Body of pancreas (tissue), 4 donors: ENCODE measurements around the gene NIPAL3. TPM values are rescaled to one million over a fixed set of nuclear protein-coding genes. Genes with fewer than 3 reads are reported as not detected.
"Not testable (repeated sequence)": the region's sequence is repeated elsewhere in the genome, so short reads cannot be mapped to it uniquely, and the experiment has no call there.

ENCODE experiments used
- ATAC-seq: fragments of 150-250 bp; one replicate; pipeline ENCODE4 v1.9.1; 2016
- DNase-seq, 4 donors: peaks; one replicate each; pipeline ENCODE4 v3.0.0-alpha.2; 2019
- H3K27ac ChIP-seq, 4 donors: fragments of 200-600 bp; sonication (generic); 1 replicate in 3 of 4; 2 replicates in 1 of 4; pipeline versions ENCODE4 v1.5.1 to v1.6.1; 2016 to 2019; ENCODE audit warnings: mild to moderate bottlenecking in 1 of 4, mixed read lengths in 1 of 4, moderate library complexity in 1 of 4
- H3K27me3 ChIP-seq, 2 donors: fragments of 200-600 bp; sonication (generic); one replicate each; pipeline ENCODE4 v1.6.0; 2016; ENCODE audit warnings: mild to moderate bottlenecking in 1 of 2
- H3K36me3 ChIP-seq, 2 donors: fragments of 200-600 bp; sonication (generic); replicated peaks in 1 of 2; 2 replicates each; pipeline ENCODE4 v1.5.1; 2016; ENCODE audit warnings: low read depth in 2 of 2; ENCODE audit not compliant: insufficient read depth in 1 of 2
- H3K4me1 ChIP-seq: fragments of 200-600 bp; sonication (generic); one replicate; pipeline ENCODE4 v1.6.0; 2016
- H3K4me3 ChIP-seq, 2 donors: fragments of 200-600 bp; sonication (generic); 1 replicate in 1 of 2; 2 replicates in 1 of 2; pipeline ENCODE4 v1.5.1; 2016 to 2019
- H3K9me3 ChIP-seq, 3 donors: fragments of 200-600 bp; sonication (generic); 1 replicate in 2 of 3; 2 replicates in 1 of 3; pipeline ENCODE4 v1.5.1; 2016
- POLR2A ChIP-seq, 3 donors: fragments of 450-650 bp; IDR thresholded peaks; one replicate each; pipeline ENCODE4 v1.6.1; 2016; ENCODE audit warnings: antibody characterized with exemption in 3 of 3, mild to moderate bottlenecking in 2 of 3
- WGBS, 2 donors: methylation state at CpG; one replicate each; pipeline ENCODE4 v1.1.5; 2017; 5-methylcytosine and 5-hydroxymethylcytosine counted together
- intact Hi-C: fragments of 100-400 bp; cut with DNase I; formaldehyde crosslinking; loops from one replicate; pipeline ENCODE4 v1.15.1; 2023
- total RNA-seq, 2 donors: library from RNA; depleted of rRNA; stranded (reverse); fragments of >200 nt; gene quantifications; one replicate each; pipeline ENCODE4 v1.1.0, GENCODE V29; 2016
- TF ChIP-seq, protein P1 (sequence below), 7 experiments: fragments of 450-650 bp in 4 of 7; fragments of 200-600 bp in 3 of 7; sonication (generic) in 3 of 7; IDR thresholded peaks; one replicate each; pipeline ENCODE4 v1.5.1; 2016 to 2019; ENCODE audit warnings: antibody characterized with exemption in 7 of 7

NIPAL3 gene
- total RNA-seq, 2 donors from 2014 or later, result 36.8 to 65.9 TPM

DNA sequence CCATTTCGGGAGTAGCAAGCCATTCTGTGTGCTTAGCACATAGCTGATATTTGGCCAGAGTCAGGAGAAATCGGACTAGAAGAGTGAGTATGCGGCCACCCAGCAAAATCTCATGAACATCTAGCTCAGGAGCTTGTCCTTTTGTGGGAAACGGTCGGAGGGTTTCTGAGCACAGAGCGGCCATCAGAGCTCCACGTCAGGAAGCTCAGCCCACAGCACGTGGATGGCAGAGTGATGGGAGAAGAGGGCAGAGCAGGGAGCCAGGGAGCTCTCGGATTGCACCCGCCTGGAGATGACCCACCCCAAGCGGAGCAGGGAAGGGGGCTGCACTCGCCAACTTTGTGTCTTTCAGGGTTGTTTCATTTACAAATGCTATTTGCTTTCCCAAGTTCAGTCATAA is 100.9 kb downstream of the NIPAL3 start:
- no peak for TF ChIP-seq POLR2A (IDR thresholded peaks at IDR 0.05)
- TF ChIP-seq, protein P1, sequence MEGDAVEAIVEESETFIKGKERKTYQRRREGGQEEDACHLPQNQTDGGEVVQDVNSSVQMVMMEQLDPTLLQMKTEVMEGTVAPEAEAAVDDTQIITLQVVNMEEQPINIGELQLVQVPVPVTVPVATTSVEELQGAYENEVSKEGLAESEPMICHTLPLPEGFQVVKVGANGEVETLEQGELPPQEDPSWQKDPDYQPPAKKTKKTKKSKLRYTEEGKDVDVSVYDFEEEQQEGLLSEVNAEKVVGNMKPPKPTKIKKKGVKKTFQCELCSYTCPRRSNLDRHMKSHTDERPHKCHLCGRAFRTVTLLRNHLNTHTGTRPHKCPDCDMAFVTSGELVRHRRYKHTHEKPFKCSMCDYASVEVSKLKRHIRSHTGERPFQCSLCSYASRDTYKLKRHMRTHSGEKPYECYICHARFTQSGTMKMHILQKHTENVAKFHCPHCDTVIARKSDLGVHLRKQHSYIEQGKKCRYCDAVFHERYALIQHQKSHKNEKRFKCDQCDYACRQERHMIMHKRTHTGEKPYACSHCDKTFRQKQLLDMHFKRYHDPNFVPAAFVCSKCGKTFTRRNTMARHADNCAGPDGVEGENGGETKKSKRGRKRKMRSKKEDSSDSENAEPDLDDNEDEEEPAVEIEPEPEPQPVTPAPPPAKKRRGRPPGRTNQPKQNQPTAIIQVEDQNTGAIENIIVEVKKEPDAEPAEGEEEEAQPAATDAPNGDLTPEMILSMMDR (IDR thresholded peaks at IDR 0.05), result no peak
- 85 to 88% methylated on average over 12 of the region's 12 CpGs for WGBS, 2 donors
- Histone ChIP-seq H3K4me3 (no peak overlapping the region), H3K9me3 (no peaks in the 10 kb centered on the region), H3K27me3 (no peaks in the 10 kb centered on the region), H3K27ac (no peak overlapping the region), H3K4me1 (no peaks in the 10 kb centered on the region), H3K36me3 (no peaks in the 10 kb centered on the region)
- DNase-seq, result no peak
- ATAC-seq, result no peak
- intact Hi-C loops, result no loop called here

DNA sequence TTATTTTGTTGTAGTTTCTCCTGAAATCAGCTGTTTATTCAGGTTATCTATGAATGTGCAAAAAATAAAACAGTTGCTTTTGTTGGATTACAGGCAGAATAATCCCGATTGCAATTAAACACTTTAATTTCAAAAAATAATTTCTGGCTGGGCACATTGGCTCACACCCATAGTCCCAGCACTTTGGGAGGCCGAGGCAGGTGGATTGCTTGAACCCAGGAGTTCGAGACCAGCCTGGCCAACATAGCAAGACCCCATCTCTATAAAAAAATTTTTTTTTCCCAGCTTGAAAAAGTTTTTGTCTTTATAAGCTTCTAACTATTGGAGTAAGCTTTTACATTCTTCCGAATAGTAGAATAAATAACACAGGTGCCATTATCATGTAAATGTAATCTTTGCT is 102.3 kb downstream of the NIPAL3 start:
- WGBS, 2 donors, result 78 to 89% methylated on average over 4 of the region's 4 CpGs
- Histone ChIP-seq H3K4me1 (no peaks in the 10 kb centered on the region), H3K4me3 (no peak overlapping the region), H3K27me3 (no peaks in the 10 kb centered on the region), H3K9me3 (no peaks in the 10 kb centered on the region), H3K36me3 (no peaks in the 10 kb centered on the region), H3K27ac (no peak overlapping the region)
- ATAC-seq, result no peak
- no peak for TF ChIP-seq POLR2A (IDR thresholded peaks at IDR 0.05)
- TF ChIP-seq, protein P1 (IDR thresholded peaks at IDR 0.05), result no peak
- intact Hi-C loops, result no loop called here
- no peak for DNase-seq

- H3K4me1 ChIP-seq, H3K27ac ChIP-seq: not testable (repeated sequence)
These were observed 104.7 kb downstream of the NIPAL3 start for GRCh38 chr1:24520282-24520681.

More at GRCh38 chr1:24520282-24520681, 104.7 kb downstream of the NIPAL3 start:
- intact Hi-C loops, H3K4me3 ChIP-seq, ATAC-seq, H3K9me3 ChIP-seq, H3K27me3 ChIP-seq, DNase-seq, H3K36me3 ChIP-seq: not testable (repeated sequence)
- WGBS, 2 donors, result 90 to 91% methylated on average over 5 of the region's 5 CpGs

Other genes starting within 250 kb of the NIPAL3 start
- 1 to 10 TPM; 4.6 to 5.4 TPM for gene IFNLR1, start 228.5 kb upstream of the NIPAL3 start, total RNA-seq
- not detected for gene GRHL3, start 96.4 kb upstream of the NIPAL3 start, total RNA-seq
- 1 to 10 TPM; 1.6 to 2.6 TPM for gene STPG1, start 2.0 kb upstream of the NIPAL3 start, total RNA-seq
- gene RCAN3, start 87.0 kb downstream of the NIPAL3 start, total RNA-seq, result 10 to 100 TPM; 14.0 to 32.3 TPM
- gene NCMAP, start 140.3 kb downstream of the NIPAL3 start, total RNA-seq, result 10 to 100 TPM in 1 of 2 donors, 1 to 10 TPM in 1; 9.9 to 12.7 TPM
- gene SRRM1, start 227.5 kb downstream of the NIPAL3 start, total RNA-seq, result 100 to 1,000 TPM in 1 of 2 donors, 10 to 100 TPM in 1; 97.2 to 108 TPM